ENCODE results near the gene PAX7.

PAX7 gene

GRCh38 chr1:18795002-18795689, 164.5 kb downstream of the PAX7 start:
- DNase-seq (ENCODE audit: low read depth): no peak

- no peak for DNase-seq (ENCODE audit: low read depth)
Observed at GRCh38 chr1:18796950-18797349, 166.3 kb downstream of the PAX7 start.
